ENCODE results near the gene ULK4.

ULK4 gene

GRCh38 chr3:41532976-41533375, 428.9 kb downstream of the ULK4 start:
- no peak overlapping the region for H3K4me3 ChIP-seq (ENCODE audit: low read depth in 1 of 2, low read length in 1 of 2)
- no peak for TF ChIP-seq CTCF (IDR thresholded peaks at IDR 0.05)

GRCh38 chr3:41526995-41527573, 434.8 kb downstream of the ULK4 start:
- H3K4me3 ChIP-seq (ENCODE audit: low read depth in 1 of 2, low read length in 1 of 2): no peak overlapping the region
- H3K27me3 ChIP-seq: no peaks in the 10 kb centered on the region
- H3K9me3 ChIP-seq: no peaks in the 10 kb centered on the region
- TF ChIP-seq CTCF (IDR thresholded peaks at IDR 0.05): no peak
- H3K36me3 ChIP-seq: no peaks in the 10 kb centered on the region
- no peaks in the 10 kb centered on the region for H3K4me1 ChIP-seq (ENCODE audit: control insufficient read depth in 1 of 2, insufficient read depth in 1 of 2, low read depth in 1 of 2, low read length in 1 of 2)
- H3K27ac ChIP-seq: no peak overlapping the region

More at GRCh38 chr3:41532976-41533375, 428.9 kb downstream of the ULK4 start:
- H3K4me1 ChIP-seq (ENCODE audit: control insufficient read depth in 1 of 2, insufficient read depth in 1 of 2, low read depth in 1 of 2, low read length in 1 of 2): no peaks in the 10 kb centered on the region
- H3K36me3 ChIP-seq: no peaks in the 10 kb centered on the region
- no peaks in the 10 kb centered on the region for H3K9me3 ChIP-seq
- H3K27me3 ChIP-seq: no peaks in the 10 kb centered on the region
- H3K27ac ChIP-seq: no peak overlapping the region

GRCh38 chr3:41525303-41526064, 436.4 kb downstream of the ULK4 start:
- Histone ChIP-seq H3K9me3 (no peaks in the 10 kb centered on the region), H3K4me3 (ENCODE audit: low read depth in 1 of 2, low read length in 1 of 2) (no peak overlapping the region), H3K4me1 (ENCODE audit: control insufficient read depth in 1 of 2, insufficient read depth in 1 of 2, low read depth in 1 of 2, low read length in 1 of 2) (no peaks in the 10 kb centered on the region), H3K36me3 (no peaks in the 10 kb centered on the region), H3K27me3 (no peaks in the 10 kb centered on the region), H3K27ac (no peak overlapping the region)
- no peak for TF ChIP-seq CTCF (IDR thresholded peaks at IDR 0.05)

GRCh38 chr3:41523897-41524296, 438.0 kb downstream of the ULK4 start:
- no peaks in the 10 kb centered on the region for H3K9me3 ChIP-seq
- no peaks in the 10 kb centered on the region for H3K36me3 ChIP-seq
- H3K27me3 ChIP-seq: no peaks in the 10 kb centered on the region
- H3K4me3 ChIP-seq (ENCODE audit: low read depth in 1 of 2, low read length in 1 of 2): no peak overlapping the region
- no peak overlapping the region for H3K27ac ChIP-seq
- H3K4me1 ChIP-seq (ENCODE audit: control insufficient read depth in 1 of 2, insufficient read depth in 1 of 2, low read depth in 1 of 2, low read length in 1 of 2): no peaks in the 10 kb centered on the region
- TF ChIP-seq CTCF (IDR thresholded peaks at IDR 0.05): no peak

- no peaks in the 10 kb centered on the region for H3K4me1 ChIP-seq (ENCODE audit: control insufficient read depth in 1 of 2, insufficient read depth in 1 of 2, low read depth in 1 of 2, low read length in 1 of 2)
- no peaks in the 10 kb centered on the region for H3K36me3 ChIP-seq
- no peak overlapping the region for H3K27ac ChIP-seq
- no peaks in the 10 kb centered on the region for H3K27me3 ChIP-seq
- no peak for TF ChIP-seq CTCF (IDR thresholded peaks at IDR 0.05)
- H3K9me3 ChIP-seq: no peaks in the 10 kb centered on the region
- H3K4me3 ChIP-seq (ENCODE audit: low read depth in 1 of 2, low read length in 1 of 2): no peak overlapping the region
Observed at GRCh38 chr3:41522612-41523011, 439.3 kb downstream of the ULK4 start.

Data from neutrophil (primary cell).